ENCODE data around the gene UBAP1. TPM values are rescaled to one million over a fixed set of nuclear protein-coding genes. Genes with fewer than 3 reads are reported as not detected.

Gene UBAP1
- total RNA-seq (2021): 35.9 and 36.0 TPM in 2 replicates
- Bru-seq, nascent RNA: percentile 80 among the genes with signal in this experiment
- BruChase-seq, experiment 1, labeled RNA remaining after a 2-hour chase: percentile 77 among the genes with signal in this experiment
- percentile 84 among the genes with signal in this experiment for BruChase-seq, experiment 2, labeled RNA remaining after a 6-hour chase
- long read RNA-seq, transcript UBAP1-204 (6 exons, 2,029 nt): minor isoform, 5 of 70 reads
- long read RNA-seq, transcript UBAP1-201 (7 exons, 2,735 nt): major isoform, 54 of 70 reads
- long read RNA-seq, partial matches to known transcripts: 1 of 70 reads
- long read RNA-seq, other reads (novel, unspliced or antisense): 6 of 70 reads

DNA sequence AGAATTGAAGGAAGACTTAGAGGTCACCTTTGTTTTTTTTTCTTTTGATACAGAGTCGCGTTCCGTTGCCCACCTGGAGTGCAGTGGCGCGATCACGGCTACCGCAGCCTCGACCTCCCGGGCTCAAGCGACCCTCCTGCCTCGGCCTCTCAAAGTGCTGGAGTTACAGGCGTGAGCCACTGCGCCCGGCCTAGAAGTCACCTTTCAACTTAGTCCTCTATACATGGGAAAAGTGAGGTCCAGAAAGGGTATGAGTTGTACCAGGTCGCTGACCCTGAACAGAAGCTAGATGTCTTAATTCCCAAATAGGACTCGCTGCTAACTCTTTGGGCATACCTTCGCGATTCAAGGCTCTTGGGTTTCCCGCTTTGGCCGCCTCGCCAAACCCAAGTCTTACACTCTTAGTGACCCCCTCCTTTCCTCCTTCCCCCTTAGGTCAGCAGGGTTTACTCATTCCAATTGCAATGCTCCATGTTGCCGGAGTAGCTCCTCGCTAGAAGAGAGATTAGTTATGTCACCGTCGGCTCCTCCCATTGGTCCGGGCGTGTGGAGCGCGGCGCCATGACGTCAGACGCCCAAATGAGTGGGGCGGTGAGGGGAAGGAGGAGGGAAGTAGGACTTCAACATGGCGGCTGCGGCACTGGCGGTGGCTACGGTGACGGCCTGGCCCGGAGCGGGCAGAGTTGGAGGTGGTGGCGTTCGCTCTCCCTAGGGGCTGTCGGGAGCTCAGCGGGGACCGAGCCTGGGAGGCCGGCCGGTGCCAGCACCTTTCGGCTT lies at the start of gene UBAP1:
UBAP1 (plus strand) TSS at position 608 of the 777 bp plus-strand sequence. CDS start 41,872 bp downstream, outside the sequence.
- TSS peak; percentile 93 for BruUV-seq (replicated peaks)
- Histone ChIP-seq H3K4me1 (ENCODE audit: insufficient read depth, low read length, poor library complexity, severe bottlenecking) (peaks cover 4% of the 10 kb centered on the region), H3K27ac (ENCODE audit: low read depth, low read length, poor library complexity, severe bottlenecking) (peak within 1 kb of the TSS; percentile 93), H3K36me3 (ENCODE audit: insufficient read depth, low read length, poor library complexity, severe bottlenecking) (no peaks in the 10 kb centered on the region), H3K4me3 (ENCODE audit: low read depth, low read length, poor library complexity, severe bottlenecking) (peak within 1 kb of the TSS; percentile 78), H3K9me3 (ENCODE audit: low read depth, low read length, poor library complexity, severe bottlenecking) (no peaks in the 10 kb centered on the region), H3K27me3 (replicated peaks; ENCODE audit: insufficient read depth, low read depth, low read length, poor library complexity) (no peaks in the 10 kb centered on the region)
- TF ChIP-seq, protein P1, sequence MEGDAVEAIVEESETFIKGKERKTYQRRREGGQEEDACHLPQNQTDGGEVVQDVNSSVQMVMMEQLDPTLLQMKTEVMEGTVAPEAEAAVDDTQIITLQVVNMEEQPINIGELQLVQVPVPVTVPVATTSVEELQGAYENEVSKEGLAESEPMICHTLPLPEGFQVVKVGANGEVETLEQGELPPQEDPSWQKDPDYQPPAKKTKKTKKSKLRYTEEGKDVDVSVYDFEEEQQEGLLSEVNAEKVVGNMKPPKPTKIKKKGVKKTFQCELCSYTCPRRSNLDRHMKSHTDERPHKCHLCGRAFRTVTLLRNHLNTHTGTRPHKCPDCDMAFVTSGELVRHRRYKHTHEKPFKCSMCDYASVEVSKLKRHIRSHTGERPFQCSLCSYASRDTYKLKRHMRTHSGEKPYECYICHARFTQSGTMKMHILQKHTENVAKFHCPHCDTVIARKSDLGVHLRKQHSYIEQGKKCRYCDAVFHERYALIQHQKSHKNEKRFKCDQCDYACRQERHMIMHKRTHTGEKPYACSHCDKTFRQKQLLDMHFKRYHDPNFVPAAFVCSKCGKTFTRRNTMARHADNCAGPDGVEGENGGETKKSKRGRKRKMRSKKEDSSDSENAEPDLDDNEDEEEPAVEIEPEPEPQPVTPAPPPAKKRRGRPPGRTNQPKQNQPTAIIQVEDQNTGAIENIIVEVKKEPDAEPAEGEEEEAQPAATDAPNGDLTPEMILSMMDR (conservative IDR thresholded peaks at IDR 0.05; ENCODE audit: low read depth, low read length): no peak
- intact Hi-C loops (cut with micrococcal nuclease; ENCODE audit: unreplicated experiment): no loop called here
- POLR2A ChIA-PET (ENCODE audit: low non-redundant PET): interaction anchor here (0.6 kb wide), 1 partner anchor 186 kb away, joined by 8 read pairs; no protein-coding TSS in a partner anchor
- DNase-seq (ENCODE audit: low spot score): peak; percentile 99
- CTCF ChIA-PET: no interaction called here

DNA sequence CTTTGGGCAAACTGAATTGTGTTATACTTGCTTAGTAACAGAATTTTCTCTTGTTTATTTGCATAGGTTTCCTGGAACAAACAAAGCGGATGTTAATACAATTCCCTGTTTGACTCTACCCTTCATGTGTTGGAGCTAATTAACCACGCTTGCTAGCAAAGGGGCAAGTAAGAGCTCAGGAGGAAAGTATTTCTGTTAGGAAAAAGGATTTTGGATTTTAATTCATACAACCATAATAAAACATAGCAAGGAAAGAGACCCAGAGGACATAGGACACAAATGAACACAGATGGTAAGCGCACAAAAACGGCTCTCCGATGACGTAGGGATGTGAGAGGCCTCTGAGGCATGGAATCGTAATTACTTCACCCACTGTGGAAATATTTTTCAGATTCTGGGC lies 47.3 kb upstream of the UBAP1 start:
- DNase-seq (ENCODE audit: low spot score): no peak
- Histone ChIP-seq H3K27ac (ENCODE audit: low read depth, low read length, poor library complexity, severe bottlenecking) (no peak overlapping the region), H3K4me1 (ENCODE audit: insufficient read depth, low read length, poor library complexity, severe bottlenecking) (no peaks in the 10 kb centered on the region), H3K36me3 (ENCODE audit: insufficient read depth, low read length, poor library complexity, severe bottlenecking) (no peaks in the 10 kb centered on the region), H3K9me3 (ENCODE audit: low read depth, low read length, poor library complexity, severe bottlenecking) (no peaks in the 10 kb centered on the region), H3K27me3 (replicated peaks; ENCODE audit: insufficient read depth, low read depth, low read length, poor library complexity) (no peaks in the 10 kb centered on the region), H3K4me3 (ENCODE audit: low read depth, low read length, poor library complexity, severe bottlenecking) (no peak overlapping the region)
- no TSS peak for BruUV-seq (replicated peaks)
- no peak for TF ChIP-seq EZH2 (IDR thresholded peaks at IDR 0.05; ENCODE audit: borderline replicate concordance, low read depth, low read length, poor library complexity, severe bottlenecking)
- TF ChIP-seq, protein P1 (conservative IDR thresholded peaks at IDR 0.05; ENCODE audit: low read depth, low read length): no peak
- intact Hi-C loops (cut with micrococcal nuclease; ENCODE audit: unreplicated experiment): no loop called here
- CTCF ChIA-PET: no interaction called here
- POLR2A ChIA-PET (ENCODE audit: low non-redundant PET): no interaction called here

DNA sequence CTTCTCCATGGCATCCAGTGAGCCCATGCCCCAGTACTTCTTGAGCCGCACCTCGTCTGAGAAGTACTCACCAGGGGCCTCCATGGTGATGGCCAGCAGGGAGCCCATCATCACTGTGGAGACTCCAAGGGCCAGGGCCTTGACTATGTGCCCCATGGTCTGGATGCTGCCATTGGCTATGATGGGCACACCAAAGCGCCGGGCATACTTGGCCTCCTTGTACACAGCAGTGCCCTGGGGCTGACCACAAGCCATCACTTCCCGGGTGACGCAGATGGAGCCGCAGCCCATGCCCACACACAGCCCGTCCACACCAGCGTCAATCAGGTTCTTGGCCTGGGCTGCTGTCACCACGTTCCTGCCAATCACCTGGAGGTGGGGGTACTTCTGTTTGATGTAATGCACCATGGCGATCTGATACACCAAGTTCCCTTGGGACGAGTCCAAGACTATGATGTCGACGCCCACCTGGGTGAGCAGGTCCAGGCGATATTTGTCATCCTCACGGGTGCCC lies 45.4 kb upstream of the UBAP1 start:
- Histone ChIP-seq H3K4me3 (ENCODE audit: low read depth, low read length, poor library complexity, severe bottlenecking) (no peak overlapping the region), H3K36me3 (ENCODE audit: insufficient read depth, low read length, poor library complexity, severe bottlenecking) (no peaks in the 10 kb centered on the region), H3K27ac (ENCODE audit: low read depth, low read length, poor library complexity, severe bottlenecking) (no peak overlapping the region), H3K27me3 (replicated peaks; ENCODE audit: insufficient read depth, low read depth, low read length, poor library complexity) (no peaks in the 10 kb centered on the region), H3K9me3 (ENCODE audit: low read depth, low read length, poor library complexity, severe bottlenecking) (no peaks in the 10 kb centered on the region), H3K4me1 (ENCODE audit: insufficient read depth, low read length, poor library complexity, severe bottlenecking) (no peaks in the 10 kb centered on the region)
- intact Hi-C loops (cut with micrococcal nuclease; ENCODE audit: unreplicated experiment): no loop called here
- ChIA-PET POLR2A (ENCODE audit: low non-redundant PET) (no interaction called here), CTCF (no interaction called here)
- BruUV-seq (replicated peaks): no TSS peak
- TF ChIP-seq, protein P1 (conservative IDR thresholded peaks at IDR 0.05; ENCODE audit: low read depth, low read length): no peak
- TF ChIP-seq EZH2 (IDR thresholded peaks at IDR 0.05; ENCODE audit: borderline replicate concordance, low read depth, low read length, poor library complexity, severe bottlenecking): no peak
- DNase-seq (ENCODE audit: low spot score): no peak

Data from A673 (cell line).